ENCODE measurements around the gene CCDC187.
A peak's percentile ranks its signal among the peaks of the same experiment; 100 is the strongest.

The CCDC187 gene

GRCh38 chr9:136226680-136227407 lies 77.0 kb downstream of the CCDC187 start:
- DNase-seq (ENCODE audit: low spot score): peak; percentile 91

DNA sequence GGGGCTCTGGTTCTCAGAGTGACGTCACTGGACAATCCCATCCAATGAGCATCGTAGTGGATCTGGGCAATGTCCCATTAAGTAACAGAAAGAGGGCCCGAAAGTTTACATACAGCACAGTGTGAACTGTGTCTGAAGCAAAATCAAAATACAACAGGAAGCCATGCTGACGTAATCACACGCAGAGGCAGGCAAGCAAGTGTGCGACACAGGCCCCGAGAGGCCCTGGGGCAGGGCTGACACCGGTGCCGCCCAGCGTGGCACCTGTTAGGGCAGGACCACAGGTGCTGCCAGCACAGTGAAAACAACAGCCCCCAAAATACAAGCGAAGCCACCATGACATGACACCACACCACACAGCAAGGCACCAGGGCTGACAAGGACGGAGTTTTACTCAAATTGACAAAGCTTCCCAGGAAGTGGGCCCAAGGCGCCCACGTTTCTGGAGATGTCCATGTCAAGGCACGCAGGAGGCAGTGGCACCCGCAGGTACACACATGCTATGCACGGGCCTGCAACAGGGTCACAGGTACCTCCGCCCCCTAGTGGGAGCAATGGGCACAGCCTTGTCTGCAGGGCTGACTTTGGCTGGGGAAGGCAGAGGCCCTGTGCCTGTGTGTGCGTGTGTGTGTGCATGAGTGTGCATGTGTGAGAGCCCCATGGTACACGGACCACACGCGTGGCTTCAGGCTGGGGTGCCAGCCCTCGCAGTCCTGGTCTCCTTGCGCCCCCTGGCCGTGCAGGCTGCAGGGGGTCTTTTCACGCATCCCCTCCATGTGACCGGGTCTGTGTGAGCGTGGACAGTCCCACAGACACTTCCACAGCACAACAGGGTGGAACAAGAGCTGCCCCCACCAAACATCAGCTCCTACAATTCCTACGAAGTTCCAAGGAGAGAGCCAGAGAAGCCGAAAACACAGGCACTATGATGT lies 77.9 kb downstream of the CCDC187 start:
- peak; percentile 57 for DNase-seq (ENCODE audit: low spot score)

- DNase-seq (ENCODE audit: low spot score): no peak
Measured at GRCh38 chr9:136225366-136225747, 78.5 kb downstream of the CCDC187 start.

GRCh38 chr9:136223871-136224640 lies 79.8 kb downstream of the CCDC187 start:
- no peak for DNase-seq (ENCODE audit: low spot score)

- no peak for DNase-seq (ENCODE audit: low spot score)
Measured at GRCh38 chr9:136222906-136223285, 81.0 kb downstream of the CCDC187 start.

DNA sequence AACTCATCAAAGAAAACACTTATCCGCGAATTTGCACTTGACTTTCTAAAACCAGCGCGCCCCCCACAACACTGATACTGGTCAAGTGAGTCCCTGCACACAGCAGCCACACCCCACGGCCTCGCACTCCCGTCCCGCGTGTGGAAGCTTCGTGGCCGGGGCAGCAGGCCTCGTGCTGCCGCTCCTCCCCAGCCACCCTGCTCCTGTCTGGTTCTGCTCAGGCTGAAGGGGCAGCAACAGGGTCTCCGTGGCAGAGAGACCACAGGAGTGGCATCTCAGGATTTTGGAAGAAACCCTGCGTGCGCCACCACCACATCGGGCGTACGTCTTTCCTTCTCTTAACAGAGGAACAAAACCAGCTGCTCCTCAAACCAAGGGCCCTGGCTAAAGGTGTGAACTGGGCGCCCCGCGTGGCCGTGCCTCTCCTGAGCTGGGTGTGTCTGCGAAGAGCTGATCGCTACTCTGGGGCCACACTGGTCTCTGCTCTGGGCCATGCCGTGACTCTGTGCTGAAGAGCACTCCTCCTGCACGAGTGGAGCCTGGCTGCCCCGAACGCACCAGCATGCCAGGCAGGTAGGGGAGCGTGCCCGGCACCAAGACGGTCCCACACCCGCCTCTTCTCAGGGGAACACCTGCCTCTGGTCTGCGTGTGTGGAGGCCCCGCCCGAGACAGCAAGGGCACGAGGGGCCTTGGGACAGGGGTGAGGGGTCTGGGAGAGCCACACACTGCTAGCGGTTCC lies 81.6 kb downstream of the CCDC187 start:
- no peak for DNase-seq (ENCODE audit: low spot score)

GRCh38 chr9:136220017-136220729 lies 83.7 kb downstream of the CCDC187 start:
- DNase-seq (ENCODE audit: low spot score): no peak

- DNase-seq (ENCODE audit: low spot score): no peak
Measured at GRCh38 chr9:136219276-136219675, 84.6 kb downstream of the CCDC187 start.

GRCh38 chr9:136218673-136219072 lies 85.2 kb downstream of the CCDC187 start:
- DNase-seq (ENCODE audit: low spot score): no peak

- no peak for DNase-seq (ENCODE audit: low spot score)
Measured at GRCh38 chr9:136218271-136218670, 85.6 kb downstream of the CCDC187 start.

DNA sequence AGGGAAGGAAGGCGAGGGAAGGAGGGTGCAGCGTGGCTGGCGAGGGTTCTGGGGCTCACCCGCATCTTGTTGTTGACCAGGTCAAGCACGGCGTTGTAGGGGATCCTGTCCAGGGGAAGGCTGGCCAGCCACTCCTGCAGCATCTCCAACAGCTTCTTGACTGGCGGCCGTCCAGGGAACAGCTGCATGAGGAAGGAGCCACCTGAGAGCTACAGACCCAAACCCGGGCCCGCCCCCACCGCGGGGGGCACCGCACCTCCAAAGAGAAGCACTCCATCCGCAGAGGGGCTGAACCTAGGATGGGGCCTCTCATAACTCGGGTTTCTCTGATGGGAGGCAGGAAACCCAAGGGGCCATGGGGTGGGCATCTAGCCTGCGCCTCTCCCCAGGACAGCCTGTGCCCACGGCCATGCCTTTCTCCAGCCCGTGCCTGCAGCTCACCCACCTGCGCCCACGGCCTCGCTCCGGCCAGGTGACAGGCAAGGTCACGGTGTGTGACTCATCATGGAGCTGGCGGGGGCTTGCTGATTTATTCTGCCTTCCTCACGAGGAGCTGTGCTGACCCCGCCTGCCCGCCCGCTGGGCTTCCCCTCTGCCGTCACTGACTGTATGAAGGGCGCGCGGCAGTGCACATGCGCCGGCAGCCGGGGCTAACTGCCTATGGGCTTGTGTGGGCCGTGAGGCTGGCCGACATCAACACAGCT lies 87.2 kb downstream of the CCDC187 start:
- DNase-seq (ENCODE audit: low spot score): no peak

DNA sequence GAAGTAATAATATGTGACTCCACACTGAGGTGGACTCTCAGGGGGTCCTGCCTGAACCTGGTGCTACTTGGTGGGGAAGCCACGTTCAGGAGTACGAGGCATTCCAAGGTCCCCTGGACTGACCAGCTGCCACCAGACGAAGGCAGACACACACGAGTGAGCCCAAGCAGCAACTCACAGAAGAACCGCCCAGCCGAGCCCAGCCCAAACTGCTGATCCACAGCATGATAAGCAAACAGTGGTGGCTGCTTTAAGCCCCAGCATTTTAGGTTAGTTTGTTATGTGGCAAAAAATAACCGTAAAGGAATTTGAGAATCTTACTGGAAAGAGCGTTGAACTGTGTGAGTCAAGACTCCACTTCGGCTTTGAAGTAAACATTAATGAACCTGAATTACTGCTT lies 90.2 kb downstream of the CCDC187 start:
- no peak for DNase-seq (ENCODE audit: low spot score)

- no peak for DNase-seq (ENCODE audit: low spot score)
Measured at GRCh38 chr9:136212345-136212950, 91.4 kb downstream of the CCDC187 start.

DNA sequence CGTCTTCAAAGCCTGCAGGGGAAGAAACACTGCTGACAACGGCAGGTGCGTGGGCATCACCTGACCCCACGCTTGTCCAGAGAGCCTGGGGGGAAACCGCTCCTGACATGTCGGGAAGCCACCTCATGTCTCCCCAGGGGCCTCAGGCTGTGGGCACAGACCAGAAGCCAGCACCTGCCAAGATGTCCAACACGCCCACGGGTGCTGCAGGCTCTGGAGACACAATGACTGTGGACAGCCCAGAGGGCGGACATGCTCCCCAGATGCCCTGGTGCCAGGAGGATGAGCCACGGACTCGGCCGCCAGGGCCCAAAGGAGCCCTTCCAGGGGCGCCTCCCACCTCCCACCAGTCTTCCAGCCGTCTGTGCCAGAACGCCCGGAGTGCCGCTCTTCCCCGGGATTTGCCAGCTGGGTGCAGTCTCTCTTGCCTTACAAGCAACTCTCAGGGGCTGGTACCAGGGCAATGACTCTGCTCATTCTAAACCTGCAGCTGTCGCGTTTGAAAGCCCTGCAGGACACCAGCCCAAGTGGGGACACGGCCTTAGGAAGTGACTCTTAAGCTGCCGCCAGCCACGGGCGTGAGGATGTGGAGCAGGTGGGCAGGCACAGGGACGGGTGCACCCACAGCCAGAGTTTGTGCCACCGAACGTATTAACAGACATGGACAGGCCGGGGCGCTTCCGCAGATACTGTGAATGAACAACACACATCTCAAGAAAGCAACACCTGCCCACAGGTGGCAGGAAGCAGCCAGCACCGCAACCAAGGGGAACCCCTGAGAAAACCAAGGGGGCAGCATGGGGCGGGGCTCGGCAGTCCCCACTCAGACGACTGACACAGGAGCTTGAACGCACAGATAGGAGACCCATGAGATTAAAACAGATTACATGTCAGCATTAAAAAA lies 92.2 kb downstream of the CCDC187 start:
- no peak for DNase-seq (ENCODE audit: low spot score)

GRCh38 chr9:136211006-136211405 lies 92.9 kb downstream of the CCDC187 start:
- DNase-seq (ENCODE audit: low spot score): no peak

DNA sequence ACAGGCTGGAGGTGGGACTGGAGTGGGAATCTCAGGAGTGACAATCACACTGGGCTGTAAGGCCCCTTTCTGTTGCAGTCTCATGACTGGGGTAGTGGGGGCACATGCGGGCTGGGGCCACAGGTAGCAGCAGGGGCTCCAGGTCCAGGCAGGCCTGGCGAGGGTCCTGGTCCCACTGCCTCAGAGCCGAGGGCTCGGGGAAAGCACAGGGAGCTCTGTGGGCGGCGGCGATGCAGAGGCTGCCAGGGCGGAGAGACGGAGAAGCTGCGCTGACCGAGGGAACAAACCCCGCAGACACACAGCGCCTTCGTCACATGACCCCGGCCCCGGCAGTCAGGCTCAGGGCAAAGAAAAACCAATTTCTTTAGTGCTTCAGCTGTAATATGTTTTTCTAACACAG lies 93.6 kb downstream of the CCDC187 start:
- DNase-seq (ENCODE audit: low spot score): no peak

- no peak for DNase-seq (ENCODE audit: low spot score)
Measured at GRCh38 chr9:136209786-136210185, 94.1 kb downstream of the CCDC187 start.

GRCh38 chr9:136209232-136209631 lies 94.7 kb downstream of the CCDC187 start:
- DNase-seq (ENCODE audit: low spot score): no peak

- no peak for DNase-seq (ENCODE audit: low spot score)
Measured at GRCh38 chr9:136208675-136209074, 95.2 kb downstream of the CCDC187 start.

Data from SK-N-DZ (cell line).